Measurements from ENCODE around the gene NR2E1.

Gene NR2E1

DNA sequence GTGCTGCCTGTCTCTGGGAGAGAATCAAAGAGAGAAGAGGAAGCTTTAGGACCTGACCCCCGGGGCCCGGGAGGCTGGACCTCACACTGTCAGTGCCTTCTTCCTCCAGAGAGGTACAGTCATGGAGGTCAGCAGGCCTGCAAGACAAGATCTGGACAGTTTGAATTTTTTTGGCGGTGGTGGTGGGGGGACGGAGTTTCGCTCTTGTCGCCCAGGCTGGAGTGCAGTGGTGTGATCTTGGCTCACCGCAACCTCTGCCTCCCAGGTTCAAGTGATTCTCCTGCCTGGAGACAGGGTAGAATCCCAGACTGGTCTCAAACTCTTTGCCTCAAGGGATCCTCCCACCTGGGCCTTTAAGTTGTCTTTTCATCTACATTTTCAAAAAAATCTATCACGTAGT is 34.4 kb downstream of the NR2E1 start:
- Histone ChIP-seq H3K4me3 (ENCODE audit: low read depth, low read length) (no peak overlapping the region), H3K9me3 (ENCODE audit: severe bottlenecking) (no peaks in the 10 kb centered on the region), H3K36me3 (no peaks in the 10 kb centered on the region), H3K27me3 (ENCODE audit: insufficient read depth, low read depth, severe bottlenecking) (no peaks in the 10 kb centered on the region), H3K27ac (no peak overlapping the region)
- DNase-seq = no peak
- TF ChIP-seq CTCF (IDR thresholded peaks at IDR 0.05; ENCODE audit: low read depth, low read length) = no peak

- H3K9me3 ChIP-seq (ENCODE audit: severe bottlenecking) = no peaks in the 10 kb centered on the region
- no peaks in the 10 kb centered on the region for H3K36me3 ChIP-seq
- no peak for TF ChIP-seq CTCF (IDR thresholded peaks at IDR 0.05; ENCODE audit: low read depth, low read length)
- no peaks in the 10 kb centered on the region for H3K27me3 ChIP-seq (ENCODE audit: insufficient read depth, low read depth, severe bottlenecking)
- H3K4me3 ChIP-seq (ENCODE audit: low read depth, low read length) = no peak overlapping the region
- no peak overlapping the region for H3K27ac ChIP-seq
- no peak for DNase-seq
Measured at GRCh38 chr6:108200631-108201030, 34.8 kb downstream of the NR2E1 start.

GRCh38 chr6:108203189-108204112 is 37.6 kb downstream of the NR2E1 start:
- no peak for TF ChIP-seq CTCF (IDR thresholded peaks at IDR 0.05; ENCODE audit: low read depth, low read length)
- no peak for DNase-seq
- no peak overlapping the region for H3K4me3 ChIP-seq (ENCODE audit: low read depth, low read length)
- no peaks in the 10 kb centered on the region for H3K36me3 ChIP-seq
- H3K9me3 ChIP-seq (ENCODE audit: severe bottlenecking) = no peaks in the 10 kb centered on the region
- H3K27me3 ChIP-seq (ENCODE audit: insufficient read depth, low read depth, severe bottlenecking) = no peaks in the 10 kb centered on the region
- no peak overlapping the region for H3K27ac ChIP-seq

DNA sequence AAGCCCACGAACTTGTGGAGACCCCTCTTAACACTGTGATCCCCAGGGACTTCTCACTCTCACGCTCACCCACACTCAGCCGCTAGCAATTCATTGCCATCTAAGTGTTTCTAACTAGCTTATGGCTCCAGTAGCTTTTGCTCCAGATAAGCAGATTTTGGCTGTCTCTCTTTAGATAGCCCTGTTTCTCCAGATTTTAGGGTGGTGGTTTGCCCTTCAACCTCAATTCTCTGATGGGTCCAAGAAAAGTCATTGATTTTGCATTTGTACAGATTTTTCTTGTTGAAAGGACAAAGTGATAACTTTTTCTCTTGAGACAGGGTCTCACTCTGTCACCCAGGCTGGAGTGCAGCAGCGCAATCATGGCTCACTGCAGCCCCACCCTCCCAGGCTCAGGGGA is 41.2 kb downstream of the NR2E1 start:
- no peak for DNase-seq

DNA sequence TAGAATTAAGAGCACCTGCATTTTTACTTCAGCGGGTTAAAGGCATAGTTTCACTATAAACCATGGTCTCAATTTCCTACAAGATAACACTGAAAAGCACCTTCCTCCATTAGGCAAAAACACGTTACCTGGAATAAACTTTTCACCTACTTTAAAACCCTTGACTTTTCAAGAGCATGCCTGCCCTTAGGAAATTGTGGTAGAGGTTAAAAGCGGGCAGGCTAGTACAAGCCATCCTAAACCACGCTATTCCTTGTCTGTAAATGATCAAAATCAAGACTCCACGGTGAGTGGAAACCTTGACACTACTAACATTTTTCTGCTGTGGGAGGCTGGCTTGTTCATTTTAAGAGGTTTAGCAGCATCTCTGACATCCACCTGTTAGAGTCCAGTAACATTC is 43.9 kb downstream of the NR2E1 start:
- H3K36me3 ChIP-seq = peaks cover 6% of the 10 kb centered on the region
- no peak for TF ChIP-seq CTCF (IDR thresholded peaks at IDR 0.05; ENCODE audit: low read depth, low read length)

More for the DNA sequence above, 41.2 kb downstream of the NR2E1 start:
- Histone ChIP-seq H3K4me3 (ENCODE audit: low read depth, low read length) (no peak overlapping the region), H3K27ac (no peak overlapping the region), H3K9me3 (ENCODE audit: severe bottlenecking) (no peaks in the 10 kb centered on the region), H3K36me3 (peaks cover 4% of the 10 kb centered on the region; the same call in 1 of the 2 replicates), H3K27me3 (ENCODE audit: insufficient read depth, low read depth, severe bottlenecking) (no peaks in the 10 kb centered on the region)
- TF ChIP-seq CTCF (IDR thresholded peaks at IDR 0.05; ENCODE audit: low read depth, low read length) = no peak

More for the DNA sequence above, 43.9 kb downstream of the NR2E1 start:
- Histone ChIP-seq H3K27ac (no peak overlapping the region), H3K4me3 (ENCODE audit: low read depth, low read length) (no peak overlapping the region), H3K27me3 (ENCODE audit: insufficient read depth, low read depth, severe bottlenecking) (no peaks in the 10 kb centered on the region), H3K9me3 (ENCODE audit: severe bottlenecking) (no peaks in the 10 kb centered on the region)
- no peak for DNase-seq
